NCI-H2107 treated with DMSO at 0.1 percent for 48 hours (cell line): Measurements from ENCODE around the gene AKAP12.
"Not testable (repeated sequence)": the region's sequence is repeated elsewhere in the genome, so short reads cannot be mapped to it uniquely, and the experiment has no call there.

Source experiments
- DNase-seq: peaks from one replicate; lab custom pipeline; 2025; ENCODE audit not compliant: unreplicated experiment; lab: John Stamatoyannopoulos, UW

AKAP12 gene

DNA sequence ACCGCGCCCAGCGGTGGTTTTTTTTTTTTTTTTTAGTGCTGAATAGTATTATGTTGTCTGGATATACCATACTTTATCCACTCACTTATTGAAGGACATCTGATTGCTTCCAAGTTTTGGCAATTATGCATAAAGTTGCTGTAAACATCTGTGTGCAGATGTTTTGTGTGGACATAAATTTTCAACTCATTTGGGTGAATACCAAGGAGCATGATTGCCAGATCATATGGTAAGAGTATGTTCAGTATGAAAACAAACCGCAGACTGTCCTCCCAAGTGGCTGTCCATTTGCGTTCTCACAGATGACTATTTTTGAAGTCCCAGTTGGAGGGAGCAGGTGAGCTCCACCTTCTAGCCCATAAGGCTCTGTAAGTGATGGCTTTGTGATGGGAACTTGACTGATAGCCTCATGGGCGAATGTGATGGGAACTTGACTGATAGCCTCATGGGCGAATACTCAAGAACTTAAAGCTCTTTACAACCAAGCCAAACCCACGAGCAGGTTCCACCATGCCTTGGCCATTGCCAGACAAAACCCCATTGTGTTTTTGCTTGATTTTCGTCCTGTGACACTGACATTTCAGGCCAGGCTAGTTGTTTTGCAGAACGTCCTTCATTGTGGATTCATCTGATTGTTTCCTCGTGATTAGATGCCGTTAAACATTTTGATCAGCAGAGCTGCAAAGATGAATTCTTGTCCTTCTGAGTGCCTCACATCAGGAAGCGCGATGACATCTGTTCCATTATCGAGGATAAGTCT, 100.6 kb downstream of the AKAP12 start:
- DNase-seq = no peak

GRCh38 chr6:151341476-151342195, 101.9 kb downstream of the AKAP12 start:
- DNase-seq = no peak

DNA sequence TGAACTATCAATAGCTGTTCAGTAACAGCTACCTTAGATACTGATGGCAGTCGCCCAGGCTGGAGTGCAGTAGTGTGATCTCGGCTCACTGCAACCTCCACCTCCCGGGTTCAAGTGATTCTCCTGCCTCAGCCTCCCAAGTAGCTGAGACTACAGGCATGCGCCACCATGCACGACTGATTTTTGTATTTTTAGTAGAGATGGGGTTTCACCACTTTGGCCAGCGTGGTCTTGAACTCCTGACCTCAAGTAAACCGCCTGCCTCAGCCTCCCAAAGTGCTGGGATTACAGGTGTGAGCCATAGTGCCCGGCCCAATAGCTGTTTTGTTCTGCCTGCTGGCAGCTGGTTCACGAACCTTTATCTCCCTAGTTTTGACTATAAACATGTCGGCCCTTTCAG, 103.0 kb downstream of the AKAP12 start:
- DNase-seq = not testable (repeated sequence)

DNA sequence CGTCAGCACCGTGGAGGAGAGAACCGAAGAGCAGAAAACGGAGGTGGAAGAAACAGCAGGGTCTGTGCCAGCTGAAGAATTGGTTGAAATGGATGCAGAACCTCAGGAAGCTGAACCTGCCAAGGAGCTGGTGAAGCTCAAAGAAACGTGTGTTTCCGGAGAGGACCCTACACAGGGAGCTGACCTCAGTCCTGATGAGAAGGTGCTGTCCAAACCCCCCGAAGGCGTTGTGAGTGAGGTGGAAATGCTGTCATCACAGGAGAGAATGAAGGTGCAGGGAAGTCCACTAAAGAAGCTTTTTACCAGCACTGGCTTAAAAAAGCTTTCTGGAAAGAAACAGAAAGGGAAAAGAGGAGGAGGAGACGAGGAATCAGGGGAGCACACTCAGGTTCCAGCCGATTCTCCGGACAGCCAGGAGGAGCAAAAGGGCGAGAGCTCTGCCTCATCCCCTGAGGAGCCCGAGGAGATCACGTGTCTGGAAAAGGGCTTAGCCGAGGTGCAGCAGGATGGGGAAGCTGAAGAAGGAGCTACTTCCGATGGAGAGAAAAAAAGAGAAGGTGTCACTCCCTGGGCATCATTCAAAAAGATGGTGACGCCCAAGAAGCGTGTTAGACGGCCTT, 110.0 kb downstream of the AKAP12 start:
- peak; percentile 95 for DNase-seq

DNA sequence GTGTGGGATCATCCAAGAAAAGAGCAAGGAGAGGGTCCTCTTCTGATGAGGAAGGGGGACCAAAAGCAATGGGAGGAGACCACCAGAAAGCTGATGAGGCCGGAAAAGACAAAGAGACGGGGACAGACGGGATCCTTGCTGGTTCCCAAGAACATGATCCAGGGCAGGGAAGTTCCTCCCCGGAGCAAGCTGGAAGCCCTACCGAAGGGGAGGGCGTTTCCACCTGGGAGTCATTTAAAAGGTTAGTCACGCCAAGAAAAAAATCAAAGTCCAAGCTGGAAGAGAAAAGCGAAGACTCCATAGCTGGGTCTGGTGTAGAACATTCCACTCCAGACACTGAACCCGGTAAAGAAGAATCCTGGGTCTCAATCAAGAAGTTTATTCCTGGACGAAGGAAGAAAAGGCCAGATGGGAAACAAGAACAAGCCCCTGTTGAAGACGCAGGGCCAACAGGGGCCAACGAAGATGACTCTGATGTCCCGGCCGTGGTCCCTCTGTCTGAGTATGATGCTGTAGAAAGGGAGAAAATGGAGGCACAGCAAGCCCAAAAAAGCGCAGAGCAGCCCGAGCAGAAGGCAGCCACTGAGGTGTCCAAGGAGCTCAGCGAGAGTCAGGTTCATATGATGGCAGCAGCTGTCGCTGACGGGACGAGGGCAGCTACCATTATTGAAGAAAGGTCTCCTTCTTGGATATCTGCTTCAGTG, 110.8 kb downstream of the AKAP12 start:
- DNase-seq = no peak

- DNase-seq = no peak
Measured at GRCh38 chr6:151351146-151351700, 111.5 kb downstream of the AKAP12 start.

GRCh38 chr6:151351731-151352130, 112.0 kb downstream of the AKAP12 start:
- no peak for DNase-seq

DNA sequence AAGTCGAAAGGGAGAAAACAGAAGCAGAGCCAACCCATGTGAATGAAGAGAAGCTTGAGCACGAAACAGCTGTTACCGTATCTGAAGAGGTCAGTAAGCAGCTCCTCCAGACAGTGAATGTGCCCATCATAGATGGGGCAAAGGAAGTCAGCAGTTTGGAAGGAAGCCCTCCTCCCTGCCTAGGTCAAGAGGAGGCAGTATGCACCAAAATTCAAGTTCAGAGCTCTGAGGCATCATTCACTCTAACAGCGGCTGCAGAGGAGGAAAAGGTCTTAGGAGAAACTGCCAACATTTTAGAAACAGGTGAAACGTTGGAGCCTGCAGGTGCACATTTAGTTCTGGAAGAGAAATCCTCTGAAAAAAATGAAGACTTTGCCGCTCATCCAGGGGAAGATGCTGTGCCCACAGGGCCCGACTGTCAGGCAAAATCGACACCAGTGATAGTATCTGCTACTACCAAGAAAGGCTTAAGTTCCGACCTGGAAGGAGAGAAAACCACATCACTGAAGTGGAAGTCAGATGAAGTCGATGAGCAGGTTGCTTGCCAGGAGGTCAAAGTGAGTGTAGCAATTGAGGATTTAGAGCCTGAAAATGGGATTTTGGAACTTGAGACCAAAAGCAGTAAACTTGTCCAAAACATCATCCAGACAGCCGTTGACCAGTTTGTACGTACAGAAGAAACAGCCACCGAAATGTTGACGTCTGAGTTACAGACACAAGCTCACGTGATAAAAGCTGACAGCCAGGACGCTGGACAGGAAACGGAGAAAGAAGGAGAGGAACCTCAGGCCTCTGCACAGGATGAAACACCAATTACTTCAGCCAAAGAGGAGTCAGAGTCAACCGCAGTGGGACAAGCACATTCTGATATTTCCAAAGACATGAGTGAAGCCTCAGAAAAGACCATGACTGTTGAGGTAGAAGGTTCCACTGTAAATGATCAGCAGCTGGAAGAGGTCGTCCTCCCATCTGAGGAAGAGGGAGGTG, 112.9 kb downstream of the AKAP12 start:
- DNase-seq = no peak

DNA sequence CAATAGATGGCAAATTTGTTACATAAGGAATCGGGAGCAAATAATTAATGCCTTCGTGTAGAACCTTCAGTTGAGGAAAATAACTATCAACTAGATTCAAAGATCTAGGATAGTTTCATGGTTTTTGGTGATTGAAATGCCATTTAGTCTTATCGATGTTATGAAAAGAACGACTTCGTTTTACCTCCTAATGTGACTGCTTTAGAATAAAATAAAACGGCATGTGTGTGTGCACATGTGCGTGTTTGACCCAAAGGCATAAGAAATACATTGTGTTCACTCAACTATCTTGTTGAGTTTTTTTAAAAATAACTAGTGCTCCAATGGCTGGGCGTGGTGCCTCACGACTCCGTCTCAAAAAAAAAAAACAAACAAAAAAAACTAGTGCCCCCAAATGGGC, 114.0 kb downstream of the AKAP12 start:
- DNase-seq = no peak

GRCh38 chr6:151356983-151357382, 117.2 kb downstream of the AKAP12 start:
- DNase-seq = not testable (repeated sequence)

GRCh38 chr6:151357758-151358436, 118.1 kb downstream of the AKAP12 start:
- no peak for DNase-seq

DNA sequence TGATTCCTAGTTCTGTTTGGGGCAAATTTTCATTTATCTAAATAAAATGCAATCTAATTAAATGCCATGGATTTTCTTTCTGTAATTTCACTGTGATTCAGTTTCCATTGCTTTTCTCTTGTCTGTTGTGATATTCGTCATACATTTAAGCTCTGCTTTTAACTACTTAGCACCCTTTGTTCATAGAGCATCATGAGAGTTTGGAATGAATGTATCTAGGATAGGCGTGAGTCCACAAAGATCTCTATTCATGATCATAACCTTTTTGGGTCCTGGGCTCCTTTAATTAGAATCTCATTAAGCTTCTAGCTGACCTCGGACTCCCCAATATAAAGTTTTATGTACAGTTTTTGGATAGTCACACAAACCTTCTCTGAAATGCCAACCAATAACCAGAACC, 118.7 kb downstream of the AKAP12 start:
- DNase-seq = no peak

- DNase-seq = no peak
Measured at GRCh38 chr6:151359486-151359885, 119.7 kb downstream of the AKAP12 start.

DNA sequence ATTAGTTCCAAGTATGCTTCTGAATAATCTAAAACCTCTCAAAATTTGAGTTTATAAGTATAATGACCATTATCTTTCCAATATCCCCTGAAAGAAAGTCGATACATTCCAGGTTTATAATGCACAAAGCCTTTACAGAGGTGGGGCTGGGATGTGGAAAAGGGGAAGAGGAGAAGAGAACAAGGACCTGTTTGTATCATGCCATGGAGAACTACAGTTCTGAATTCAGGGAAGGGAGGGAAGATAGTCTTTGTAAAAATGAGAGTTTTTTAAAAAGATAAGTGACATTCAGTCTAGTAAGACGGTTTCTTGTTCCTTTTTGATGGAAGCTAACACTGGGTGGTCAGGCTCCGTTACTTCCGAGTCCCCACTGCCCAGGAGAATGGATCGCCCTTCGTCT, 125.5 kb downstream of the AKAP12 start:
- no peak for DNase-seq

DNA sequence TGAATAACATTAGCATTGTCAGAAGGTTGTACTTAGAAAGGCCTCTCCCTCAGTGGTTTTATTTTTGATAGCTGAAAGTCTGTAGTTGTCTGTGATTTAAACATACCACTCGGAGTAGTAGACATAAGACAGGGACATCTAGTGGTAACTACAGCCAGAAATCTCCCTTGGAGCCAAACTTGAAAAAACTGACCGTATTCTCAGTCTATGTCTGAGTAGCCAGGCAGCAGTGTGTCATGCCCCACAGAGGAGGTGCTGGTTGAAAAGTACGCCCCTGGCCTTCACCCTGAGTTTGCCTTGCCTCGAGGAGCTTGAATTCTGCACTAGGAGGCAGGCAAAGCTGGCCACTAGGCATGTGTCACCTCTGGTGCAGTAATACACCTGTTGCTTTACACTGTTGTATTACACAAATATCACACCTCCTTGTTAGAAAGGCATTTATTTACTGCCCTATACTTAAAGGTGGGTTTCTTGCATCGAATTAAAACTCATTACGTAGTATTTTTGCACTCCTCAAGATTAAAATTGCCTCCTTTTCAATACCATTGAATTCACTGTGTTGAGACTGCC, 130.8 kb downstream of the AKAP12 start:
- no peak for DNase-seq

GRCh38 chr6:151372164-151372563, 132.4 kb downstream of the AKAP12 start:
- no peak for DNase-seq

DNA sequence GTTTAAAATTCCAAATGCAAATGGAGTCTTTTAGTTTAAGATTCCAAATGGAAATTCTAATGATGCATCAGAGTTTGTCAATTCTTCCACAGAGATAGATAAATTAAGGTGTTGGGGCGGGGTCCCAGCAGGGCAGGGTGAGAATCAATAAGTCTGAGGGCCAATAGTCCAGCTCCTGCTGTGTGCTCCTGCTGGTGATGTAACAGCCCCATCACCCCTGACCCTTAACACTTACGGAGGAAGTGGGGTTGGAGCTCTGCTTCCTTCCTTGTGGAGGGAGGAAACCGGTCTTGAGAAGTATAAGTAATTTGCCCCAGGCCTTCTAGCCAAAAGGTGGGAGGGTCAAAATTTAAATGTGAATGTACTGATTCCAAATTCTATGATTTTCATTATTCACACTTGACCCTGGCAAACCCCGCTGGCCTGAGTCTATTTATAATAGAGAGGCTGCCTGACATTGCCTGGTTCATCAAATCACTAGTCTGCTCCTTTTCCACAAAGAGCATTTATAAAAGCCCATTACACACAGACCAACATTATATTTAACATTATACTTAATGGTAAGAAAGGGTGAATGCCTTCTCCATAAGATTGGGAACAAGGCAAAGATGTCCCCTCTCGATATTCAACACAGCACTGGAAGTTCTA, 134.4 kb downstream of the AKAP12 start:
- DNase-seq = no peak

GRCh38 chr6:151375833-151376232, 136.1 kb downstream of the AKAP12 start:
- DNase-seq = no peak

GRCh38 chr6:151376440-151376839, 136.7 kb downstream of the AKAP12 start:
- DNase-seq = no peak
